Adrenal gland (tissue), 5 donors: ENCODE results near the gene ZDHHC14.
"Not testable (repeated sequence)": the region's sequence is repeated elsewhere in the genome, so short reads cannot be mapped to it uniquely, and the experiment has no call there.

Experiments used
- CTCF ChIP-seq, 6 experiments: fragments of 450-650 bp in 4 of 6; fragments of 200-600 bp in 2 of 6; sonication (generic) in 1 of 6; IDR thresholded peaks; 1 replicate in 5 of 6; 2 replicates in 1 of 6; pipeline versions ENCODE4 v1.5.1 to v1.8.0; 2016 to 2021; ENCODE audit warnings: antibody characterized with exemption in 6 of 6, mild to moderate bottlenecking in 2 of 6, moderate library complexity in 1 of 6
- POLR2A ChIP-seq, 2 donors: fragments of 450-650 bp; IDR thresholded peaks; one replicate each; pipeline ENCODE4 v1.6.1; 2017; ENCODE audit warnings: antibody characterized with exemption in 2 of 2, mild to moderate bottlenecking in 2 of 2, moderate library complexity in 1 of 2
- donor health status: DM: no; HTN: no; CAD: no.

DNA sequence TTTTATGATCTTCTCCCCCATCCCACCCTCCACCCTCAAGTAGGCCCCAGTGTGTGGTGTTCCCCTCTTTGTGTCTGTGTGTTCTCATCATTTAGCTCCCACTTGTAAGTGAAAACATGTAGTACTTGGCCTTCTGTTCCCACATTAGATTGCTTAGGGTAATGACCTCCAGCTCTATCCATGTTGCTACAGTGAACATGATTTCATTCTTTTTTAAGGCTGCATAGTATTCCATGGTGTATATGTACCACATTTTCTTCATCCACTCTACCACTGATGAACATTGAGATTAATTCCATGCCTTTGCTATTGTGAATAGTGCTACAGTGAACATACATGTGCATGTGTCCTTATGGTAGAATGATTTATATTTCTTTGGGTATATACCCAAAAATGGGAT lies 196.0 kb downstream of the ZDHHC14 start:
- TF ChIP-seq CTCF, POLR2A (IDR thresholded peaks at IDR 0.05): not testable (repeated sequence)
